Kidney epithelial cell (primary cell): ENCODE data around the gene MYLIP. TPM values are rescaled to one million over a fixed set of nuclear protein-coding genes. Genes with fewer than 3 reads are reported as not detected.

Experiments used
- DNase-seq: peaks from one replicate; pipeline ENCODE4 v3.0.0-alpha.2; 2010; ENCODE audit warnings: low read depth
- H3K27me3 ChIP-seq: 2 replicates; pipeline ENCODE4 v1.6.0; 2011; ENCODE audit warnings: low read length; ENCODE audit not compliant: control insufficient read depth, insufficient read depth
- H3K36me3 ChIP-seq: 2 replicates; pipeline ENCODE4 v1.5.1; 2011; ENCODE audit warnings: low read length; ENCODE audit not compliant: control insufficient read depth, insufficient read depth
- H3K4me3 ChIP-seq: 2 replicates; pipeline ENCODE4 v1.5.1; 2011; ENCODE audit warnings: low read depth, mild to moderate bottlenecking, control low read depth, low read length
- total RNA-seq: library from RNA; depleted of rRNA; stranded (reverse); fragments of >200 nt; gene quantifications from 2 replicates; pipeline ENCODE4 v1.2.3, GENCODE V29; 2015
- TF ChIP-seq, protein P1 (sequence below): IDR thresholded peaks from 2 replicates; pipeline ENCODE4 v1.5.1; 2011; ENCODE audit warnings: mild to moderate bottlenecking, moderate library complexity, low read length, control low read depth, inconsistent platforms; ENCODE audit not compliant: insufficient read depth, poor library complexity, severe bottlenecking

The MYLIP gene
- total RNA-seq, 1 donor from 2014 or later: 5.2 TPM

DNA sequence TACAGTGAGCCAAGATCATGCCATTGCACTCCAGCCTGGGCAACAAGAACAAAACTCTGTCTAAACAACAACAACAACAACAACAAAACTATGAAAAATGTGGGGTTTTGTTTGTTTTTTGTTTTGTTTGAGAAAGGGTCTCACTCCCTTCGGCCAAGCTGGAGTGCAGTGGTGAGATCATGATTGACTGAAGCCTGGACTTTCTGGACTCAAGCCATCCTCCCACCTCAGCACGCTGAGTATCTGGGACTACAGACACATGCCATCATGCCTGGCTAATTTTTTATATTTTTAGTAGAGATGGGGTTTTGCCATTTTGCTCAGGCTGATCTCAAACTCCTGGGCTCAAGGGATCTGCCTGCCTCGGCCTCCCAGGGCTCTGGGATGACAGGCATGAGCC lies 2.8 kb upstream of the MYLIP start:
- no peak for DNase-seq
- H3K4me3 ChIP-seq: no peak overlapping the region
- no peaks in the 10 kb centered on the region for H3K36me3 ChIP-seq
- TF ChIP-seq, protein P1, sequence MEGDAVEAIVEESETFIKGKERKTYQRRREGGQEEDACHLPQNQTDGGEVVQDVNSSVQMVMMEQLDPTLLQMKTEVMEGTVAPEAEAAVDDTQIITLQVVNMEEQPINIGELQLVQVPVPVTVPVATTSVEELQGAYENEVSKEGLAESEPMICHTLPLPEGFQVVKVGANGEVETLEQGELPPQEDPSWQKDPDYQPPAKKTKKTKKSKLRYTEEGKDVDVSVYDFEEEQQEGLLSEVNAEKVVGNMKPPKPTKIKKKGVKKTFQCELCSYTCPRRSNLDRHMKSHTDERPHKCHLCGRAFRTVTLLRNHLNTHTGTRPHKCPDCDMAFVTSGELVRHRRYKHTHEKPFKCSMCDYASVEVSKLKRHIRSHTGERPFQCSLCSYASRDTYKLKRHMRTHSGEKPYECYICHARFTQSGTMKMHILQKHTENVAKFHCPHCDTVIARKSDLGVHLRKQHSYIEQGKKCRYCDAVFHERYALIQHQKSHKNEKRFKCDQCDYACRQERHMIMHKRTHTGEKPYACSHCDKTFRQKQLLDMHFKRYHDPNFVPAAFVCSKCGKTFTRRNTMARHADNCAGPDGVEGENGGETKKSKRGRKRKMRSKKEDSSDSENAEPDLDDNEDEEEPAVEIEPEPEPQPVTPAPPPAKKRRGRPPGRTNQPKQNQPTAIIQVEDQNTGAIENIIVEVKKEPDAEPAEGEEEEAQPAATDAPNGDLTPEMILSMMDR: no peak
- H3K27me3 ChIP-seq: peaks cover 2% of the 10 kb centered on the region

DNA sequence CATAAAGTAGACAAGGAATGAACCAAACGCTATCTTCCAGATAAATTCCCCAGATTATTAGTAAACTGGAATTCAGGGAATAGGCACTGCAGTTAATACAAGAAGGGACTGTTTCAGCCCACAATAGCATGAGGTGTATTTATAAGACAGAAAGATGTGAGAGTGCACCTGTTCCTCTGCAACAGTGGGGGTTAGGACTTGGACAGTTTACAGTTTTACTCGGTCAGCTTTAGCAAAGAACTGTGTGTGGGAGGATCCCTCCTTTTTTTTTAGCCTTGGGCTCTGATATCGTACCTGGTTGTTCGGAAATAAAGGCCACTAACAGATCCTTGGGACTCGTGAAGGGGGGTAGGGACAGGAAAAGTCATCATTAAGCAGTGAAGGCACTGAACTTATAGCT lies 2.0 kb upstream of the MYLIP start:
- TF ChIP-seq, protein P1: no peak

DNA sequence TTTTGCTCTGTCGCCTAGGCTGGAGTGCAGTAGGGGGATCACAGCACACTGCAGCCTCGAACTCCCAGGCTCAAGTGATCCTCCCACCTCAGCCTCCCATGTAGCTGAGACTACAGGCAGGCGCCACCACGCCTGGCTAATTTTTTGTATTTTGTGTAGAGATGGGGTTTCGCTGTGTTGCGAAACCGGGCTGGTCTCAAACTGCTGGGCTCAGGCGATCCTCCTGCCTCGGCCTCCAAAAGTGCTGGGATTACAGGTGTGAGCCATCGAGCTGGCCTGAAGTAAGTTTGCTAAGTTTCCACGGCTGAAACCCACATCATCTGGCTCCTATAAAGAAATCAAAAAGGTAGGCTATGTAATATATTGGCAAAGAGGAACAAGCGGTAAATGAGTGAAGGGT lies 1.4 kb upstream of the MYLIP start:
- DNase-seq: no peak
- Histone ChIP-seq H3K4me3 (no peak overlapping the region), H3K36me3 (no peaks in the 10 kb centered on the region), H3K27me3 (peaks cover under 1% of the 10 kb centered on the region)
- TF ChIP-seq, protein P1: no peak

More for the DNA sequence above, 2.0 kb upstream of the MYLIP start:
- no peak for DNase-seq
- Histone ChIP-seq H3K4me3 (no peak overlapping the region), H3K36me3 (no peaks in the 10 kb centered on the region), H3K27me3 (peaks cover 2% of the 10 kb centered on the region)

DNA sequence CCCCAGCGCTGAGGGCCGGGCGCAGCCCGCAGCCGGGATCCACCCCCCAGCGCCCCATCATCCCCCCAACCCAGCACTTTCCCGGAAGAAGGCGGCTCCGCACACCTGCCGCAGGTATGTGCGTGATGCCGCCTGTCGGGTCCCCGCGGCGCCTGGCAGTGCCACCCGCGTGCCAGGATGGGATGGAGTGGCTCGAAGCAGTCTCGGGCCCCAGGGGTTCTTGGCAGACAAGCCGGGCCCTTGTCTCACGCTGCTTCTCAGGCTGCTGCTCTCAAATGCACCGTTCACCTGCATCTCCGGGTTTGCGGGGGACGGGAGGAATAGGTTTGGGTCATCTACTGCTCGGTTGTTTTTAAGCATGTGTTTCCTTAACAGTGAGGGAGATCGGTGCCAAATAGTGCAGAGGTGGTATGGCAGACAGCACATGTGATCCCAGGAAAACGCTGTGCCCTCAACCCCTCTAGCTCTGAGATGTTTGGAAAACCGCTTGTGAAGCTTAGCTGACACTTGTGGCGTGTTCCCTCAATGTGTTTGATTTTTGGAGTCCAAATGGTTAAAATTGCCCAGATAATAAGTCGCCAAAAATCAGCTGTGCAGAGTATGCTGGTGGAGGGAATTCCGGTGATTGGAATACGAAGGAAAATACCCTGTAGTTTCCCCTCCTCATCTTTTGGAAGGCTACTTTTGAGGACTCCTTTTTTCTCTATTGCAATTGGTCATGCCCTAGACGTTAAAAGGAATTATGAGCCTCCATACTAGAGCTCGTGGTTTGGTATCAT lies 926 bp downstream of the MYLIP start:
- TF ChIP-seq, protein P1: no peak
- peak overlapping the region; percentile 91 for H3K4me3 ChIP-seq
- no peaks in the 10 kb centered on the region for H3K27me3 ChIP-seq
- no peaks in the 10 kb centered on the region for H3K36me3 ChIP-seq
- no peak for DNase-seq

DNA sequence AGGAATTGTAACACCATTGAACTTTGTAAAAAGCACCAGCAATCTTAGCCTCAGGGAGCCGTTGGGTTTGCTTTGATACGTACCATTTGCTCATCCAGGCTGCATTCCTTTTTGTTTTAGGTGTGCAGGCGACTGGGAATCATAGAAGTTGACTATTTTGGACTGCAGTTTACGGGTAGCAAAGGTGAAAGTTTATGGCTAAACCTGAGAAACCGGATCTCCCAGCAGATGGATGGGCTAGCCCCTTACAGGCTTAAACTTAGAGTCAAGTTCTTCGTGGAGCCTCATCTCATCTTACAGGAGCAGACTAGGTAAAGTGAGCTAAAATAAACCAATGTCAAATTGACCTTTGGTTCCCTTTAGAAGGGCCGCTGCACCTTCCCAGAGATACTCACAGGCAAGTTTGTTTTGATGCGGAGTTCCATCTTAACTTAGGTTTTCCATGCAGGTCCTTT lies 1.6 kb downstream of the MYLIP start:
- no peak for DNase-seq
- peak overlapping the region; percentile 91 for H3K4me3 ChIP-seq
- no peaks in the 10 kb centered on the region for H3K27me3 ChIP-seq
- H3K36me3 ChIP-seq: no peaks in the 10 kb centered on the region
- TF ChIP-seq, protein P1: no peak
